ENCODE measurements around the gene SMIM10L1. TPM values are rescaled to one million over a fixed set of nuclear protein-coding genes. Genes with fewer than 3 reads are reported as not detected.

The SMIM10L1 gene
- polyA plus RNA-seq, 2 of the 4 experiments (the other 2 are of a cell fraction): 6.2 to 8.3 TPM

DNA sequence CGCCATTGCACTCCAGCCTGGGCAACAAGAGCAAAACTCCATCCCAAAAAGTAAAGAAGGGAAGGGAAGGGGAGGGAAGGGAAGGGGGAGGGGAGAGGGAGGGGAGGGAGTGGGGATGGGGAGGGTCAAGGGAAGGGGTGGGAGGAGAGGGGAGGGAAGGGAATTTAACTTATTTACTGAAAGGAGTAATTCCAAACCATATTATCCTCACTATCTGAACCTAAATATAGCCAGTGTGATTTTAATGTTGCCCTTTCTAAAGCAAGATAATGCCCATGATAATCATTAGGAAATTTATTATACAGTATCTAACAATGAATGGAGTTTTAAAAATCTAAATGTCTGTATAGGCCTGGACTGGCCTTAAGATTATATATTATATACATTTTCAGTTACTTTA lies 7.3 kb downstream of the SMIM10L1 start:
- DNase-seq (ENCODE audit: low read depth in 1 of 2, low spot score in 1 of 2) (no peak), FAIRE-seq (no peak), ATAC-seq (no peak)
- CTCF ChIA-PET: no interaction called here
- Histone ChIP-seq H3K4me2 (no peak overlapping the region), H3K4me3 (no peak overlapping the region), H3K27ac (no peak overlapping the region), H3K4me1 (peaks cover 4% of the 10 kb centered on the region; the same call in 2 of the 3 replicates), H3K9me3 (no peaks in the 10 kb centered on the region)
- POLR2A ChIA-PET: no interaction called here
- TF ChIP-seq ZFP36 (IDR thresholded peaks at IDR 0.05; ENCODE audit: borderline replicate concordance, partially characterized antibody) (no peak), FOSL2 (IDR thresholded peaks at IDR 0.05) (no peak), FOSL2 (CRISPR knock-in tag; IDR thresholded peaks at IDR 0.05) (no peak), HOXB13 (CRISPR knock-in tag; IDR thresholded peaks at IDR 0.05; ENCODE audit: low read depth) (no peak), POLR2A (IDR thresholded peaks at IDR 0.05; ENCODE audit: low read length) (no peak), RAD21 (conservative IDR thresholded peaks at IDR 0.05 in 1 of 2, IDR thresholded peaks at IDR 0.05 in 1 of 2) (no peak), ZNF302 (CRISPR knock-in tag; IDR thresholded peaks at IDR 0.05) (no peak), CEBPB (IDR thresholded peaks at IDR 0.05) (no peak)
- TF ChIP-seq, protein P1, sequence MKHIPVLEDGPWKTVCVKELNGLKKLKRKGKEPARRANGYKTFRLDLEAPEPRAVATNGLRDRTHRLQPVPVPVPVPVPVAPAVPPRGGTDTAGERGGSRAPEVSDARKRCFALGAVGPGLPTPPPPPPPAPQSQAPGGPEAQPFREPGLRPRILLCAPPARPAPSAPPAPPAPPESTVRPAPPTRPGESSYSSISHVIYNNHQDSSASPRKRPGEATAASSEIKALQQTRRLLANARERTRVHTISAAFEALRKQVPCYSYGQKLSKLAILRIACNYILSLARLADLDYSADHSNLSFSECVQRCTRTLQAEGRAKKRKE (CRISPR knock-in tag; IDR thresholded peaks at IDR 0.05; ENCODE audit: low read depth): no peak
- TF ChIP-seq, protein P2, sequence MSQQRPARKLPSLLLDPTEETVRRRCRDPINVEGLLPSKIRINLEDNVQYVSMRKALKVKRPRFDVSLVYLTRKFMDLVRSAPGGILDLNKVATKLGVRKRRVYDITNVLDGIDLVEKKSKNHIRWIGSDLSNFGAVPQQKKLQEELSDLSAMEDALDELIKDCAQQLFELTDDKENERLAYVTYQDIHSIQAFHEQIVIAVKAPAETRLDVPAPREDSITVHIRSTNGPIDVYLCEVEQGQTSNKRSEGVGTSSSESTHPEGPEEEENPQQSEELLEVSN (IDR thresholded peaks at IDR 0.05; ENCODE audit: borderline replicate concordance, low read depth): no peak
- TF ChIP-seq, protein P3, sequence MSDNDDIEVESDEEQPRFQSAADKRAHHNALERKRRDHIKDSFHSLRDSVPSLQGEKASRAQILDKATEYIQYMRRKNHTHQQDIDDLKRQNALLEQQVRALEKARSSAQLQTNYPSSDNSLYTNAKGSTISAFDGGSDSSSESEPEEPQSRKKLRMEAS (IDR thresholded peaks at IDR 0.05): no peak
- 92% methylated on average over 1 of the region's 1 CpG for whole genome bisulfite sequencing (ENCODE audit: missing lambda C conversion rate)

DNA sequence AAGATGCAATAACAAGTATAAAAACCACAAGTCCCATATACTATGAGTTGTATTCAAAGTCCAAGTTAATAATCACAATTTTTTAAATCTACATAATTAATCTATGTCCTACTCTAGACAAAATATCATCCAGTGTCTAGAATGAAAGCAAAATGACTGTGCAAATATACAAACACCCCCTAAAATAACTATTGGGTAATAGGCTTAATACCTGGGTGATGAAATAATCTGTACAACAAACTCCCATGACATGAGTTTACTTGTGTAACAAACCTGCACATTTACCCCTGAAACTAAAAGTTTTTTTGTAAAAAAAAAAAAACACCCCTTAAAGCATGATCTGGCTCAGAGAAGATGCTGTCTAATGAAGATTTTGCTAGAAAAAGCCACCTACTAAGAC lies 11.5 kb downstream of the SMIM10L1 start:
- CTCF ChIA-PET: interaction anchor here (0.9 to 1.4 kb wide), 2 partner anchors 11 to 17 kb away, joined by 3 to 5 read pairs; no protein-coding TSS in a partner anchor
- no peak for FAIRE-seq

More for the DNA sequence above, 11.5 kb downstream of the SMIM10L1 start:
- Histone ChIP-seq H3K4me1 (no peaks in the 10 kb centered on the region), H3K4me3 (no peak overlapping the region), H3K9me3 (no peaks in the 10 kb centered on the region), H3K27ac (no peak overlapping the region), H3K4me2 (no peak overlapping the region)
- ATAC-seq: no peak
- TF ChIP-seq CBX8 (IDR thresholded peaks at IDR 0.05) (no peak), SREBF2 (IDR thresholded peaks at IDR 0.05) (no peak), HEYL (CRISPR knock-in tag; IDR thresholded peaks at IDR 0.05) (no peak), MAFK (IDR thresholded peaks at IDR 0.05; ENCODE audit: partially characterized antibody) (no peak), RAD21 (conservative IDR thresholded peaks at IDR 0.05 in 1 of 2, IDR thresholded peaks at IDR 0.05 in 1 of 2) (no peak), CHD4 (IDR thresholded peaks at IDR 0.05; ENCODE audit: borderline replicate concordance) (no peak)
- TF ChIP-seq, protein P4, sequence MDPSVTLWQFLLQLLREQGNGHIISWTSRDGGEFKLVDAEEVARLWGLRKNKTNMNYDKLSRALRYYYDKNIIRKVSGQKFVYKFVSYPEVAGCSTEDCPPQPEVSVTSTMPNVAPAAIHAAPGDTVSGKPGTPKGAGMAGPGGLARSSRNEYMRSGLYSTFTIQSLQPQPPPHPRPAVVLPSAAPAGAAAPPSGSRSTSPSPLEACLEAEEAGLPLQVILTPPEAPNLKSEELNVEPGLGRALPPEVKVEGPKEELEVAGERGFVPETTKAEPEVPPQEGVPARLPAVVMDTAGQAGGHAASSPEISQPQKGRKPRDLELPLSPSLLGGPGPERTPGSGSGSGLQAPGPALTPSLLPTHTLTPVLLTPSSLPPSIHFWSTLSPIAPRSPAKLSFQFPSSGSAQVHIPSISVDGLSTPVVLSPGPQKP (IDR thresholded peaks at IDR 0.05; ENCODE audit: low read depth, low read length): no peak
- TF ChIP-seq, protein P5, sequence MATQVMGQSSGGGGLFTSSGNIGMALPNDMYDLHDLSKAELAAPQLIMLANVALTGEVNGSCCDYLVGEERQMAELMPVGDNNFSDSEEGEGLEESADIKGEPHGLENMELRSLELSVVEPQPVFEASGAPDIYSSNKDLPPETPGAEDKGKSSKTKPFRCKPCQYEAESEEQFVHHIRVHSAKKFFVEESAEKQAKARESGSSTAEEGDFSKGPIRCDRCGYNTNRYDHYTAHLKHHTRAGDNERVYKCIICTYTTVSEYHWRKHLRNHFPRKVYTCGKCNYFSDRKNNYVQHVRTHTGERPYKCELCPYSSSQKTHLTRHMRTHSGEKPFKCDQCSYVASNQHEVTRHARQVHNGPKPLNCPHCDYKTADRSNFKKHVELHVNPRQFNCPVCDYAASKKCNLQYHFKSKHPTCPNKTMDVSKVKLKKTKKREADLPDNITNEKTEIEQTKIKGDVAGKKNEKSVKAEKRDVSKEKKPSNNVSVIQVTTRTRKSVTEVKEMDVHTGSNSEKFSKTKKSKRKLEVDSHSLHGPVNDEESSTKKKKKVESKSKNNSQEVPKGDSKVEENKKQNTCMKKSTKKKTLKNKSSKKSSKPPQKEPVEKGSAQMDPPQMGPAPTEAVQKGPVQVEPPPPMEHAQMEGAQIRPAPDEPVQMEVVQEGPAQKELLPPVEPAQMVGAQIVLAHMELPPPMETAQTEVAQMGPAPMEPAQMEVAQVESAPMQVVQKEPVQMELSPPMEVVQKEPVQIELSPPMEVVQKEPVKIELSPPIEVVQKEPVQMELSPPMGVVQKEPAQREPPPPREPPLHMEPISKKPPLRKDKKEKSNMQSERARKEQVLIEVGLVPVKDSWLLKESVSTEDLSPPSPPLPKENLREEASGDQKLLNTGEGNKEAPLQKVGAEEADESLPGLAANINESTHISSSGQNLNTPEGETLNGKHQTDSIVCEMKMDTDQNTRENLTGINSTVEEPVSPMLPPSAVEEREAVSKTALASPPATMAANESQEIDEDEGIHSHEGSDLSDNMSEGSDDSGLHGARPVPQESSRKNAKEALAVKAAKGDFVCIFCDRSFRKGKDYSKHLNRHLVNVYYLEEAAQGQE (IDR thresholded peaks at IDR 0.05): no peak
- POLR2A ChIA-PET: interaction anchor here (0.8 kb wide), 1 partner anchor 11 kb away, joined by 3 read pairs; no protein-coding TSS in a partner anchor
- DNase-seq (ENCODE audit: low read depth in 1 of 2, low spot score in 1 of 2): no peak

Data from A549 (cell line).